HepG2 (cell line): ENCODE results near the gene BLOC1S2. TPM values are rescaled to one million over a fixed set of nuclear protein-coding genes. Genes with fewer than 3 reads are reported as not detected.
A peak's percentile ranks its signal among the peaks of the same experiment; 100 is the strongest.

Experiments
- HIVEP1 ChIP-seq: sonication (generic); formaldehyde crosslinking; IDR thresholded peaks from 2 replicates; pipeline ENCODE4 v1.4.0; 2020; ENCODE audit warnings: mild to moderate bottlenecking, missing genetic modification reagents
- MIER3 ChIP-seq: IDR thresholded peaks from 2 replicates; pipeline ENCODE4 v1.6.1; 2016; ENCODE audit warnings: missing compliant biosample characterization, borderline replicate concordance
- MTF1 ChIP-seq: sonication (generic); formaldehyde crosslinking; IDR thresholded peaks from 2 replicates; pipeline ENCODE4 v1.5.0; 2020; ENCODE audit warnings: missing genetic modification reagents
- PAX8 ChIP-seq: sonication (generic); formaldehyde crosslinking; IDR thresholded peaks from 2 replicates; pipeline ENCODE4 v1.8.0; 2022; ENCODE audit warnings: mild to moderate bottlenecking, missing genetic modification reagents, borderline replicate concordance
- RBAK ChIP-seq: sonication (generic); formaldehyde crosslinking; IDR thresholded peaks from 2 replicates; pipeline ENCODE4 v1.5.1; 2020; ENCODE audit warnings: mild to moderate bottlenecking, missing genetic modification reagents
- REL ChIP-seq: sonication (generic); formaldehyde crosslinking; conservative IDR thresholded peaks from 2 replicates; pipeline ENCODE4 v1.8.0; 2022; ENCODE audit warnings: mild to moderate bottlenecking, missing genetic modification reagents, moderate library complexity
- SYNCRIP ChIP-seq: fragments of 200-400 bp; formaldehyde crosslinking; IDR thresholded peaks from 2 replicates; pipeline ENCODE4 v1.6.1; 2018; ENCODE audit warnings: mild to moderate bottlenecking, low read depth, low read length; ENCODE audit not compliant: insufficient read depth
- ZBTB3 ChIP-seq: sonication (generic); formaldehyde crosslinking; IDR thresholded peaks from 2 replicates; pipeline ENCODE4 v1.4.0; 2020; ENCODE audit warnings: low read depth, mild to moderate bottlenecking, moderate library complexity, missing genetic modification reagents, borderline replicate concordance
- ZNF484 ChIP-seq: sonication (generic); formaldehyde crosslinking; IDR thresholded peaks from 2 replicates; pipeline ENCODE4 v1.5.1; 2020; ENCODE audit warnings: mild to moderate bottlenecking, low read depth, missing genetic modification reagents, borderline replicate concordance
- ZNF563 ChIP-seq: sonication (generic); formaldehyde crosslinking; IDR thresholded peaks from 2 replicates; pipeline ENCODE4 v1.8.0; 2022; ENCODE audit warnings: mild to moderate bottlenecking, moderate library complexity, missing genetic modification reagents
- ZNF773 ChIP-seq: sonication (generic); formaldehyde crosslinking; IDR thresholded peaks from 2 replicates; pipeline ENCODE4 v1.4.0; 2020; ENCODE audit warnings: missing genetic modification reagents, borderline replicate concordance
- ZSCAN30 ChIP-seq: sonication (generic); formaldehyde crosslinking; IDR thresholded peaks from 2 replicates; pipeline ENCODE4 v1.5.0; 2020; ENCODE audit warnings: mild to moderate bottlenecking, missing genetic modification reagents
- polyA plus RNA-seq, 8 experiments: library from polyadenylated mRNA; depleted of rRNA in 3 of 8; stranded (reverse) in 7 of 8; unstranded in 1 of 8; fragments of >200 nt; fragmentation: Illumina TruSeq in 4 of 8; extraction: Trizol in 4 of 8; gene quantifications; 2 replicates each; pipeline versions ENCODE4 v1.2.1 to v1.2.3, GENCODE V29; 2011 to 2016; ENCODE audit warnings: low read depth in 4 of 8, missing spikeins in 1 of 8, mixed read lengths in 1 of 8; ENCODE audit not compliant: insufficient read depth in 1 of 8
- total RNA-seq, 5 experiments: library from RNA; depleted of rRNA; stranded (reverse); fragments of >200 nt; fragmentation: Illumina TruSeq; extraction: Trizol; gene quantifications; 2 replicates each; pipeline ENCODE4 v1.2.3, GENCODE V29; 2016; ENCODE audit warnings: low read depth in 1 of 5
- TF ChIP-seq, protein P1 (sequence below): sonication (generic); formaldehyde crosslinking; IDR thresholded peaks from 2 replicates; pipeline ENCODE4; 2020; ENCODE audit warnings: missing genetic modification reagents, mild to moderate bottlenecking, borderline replicate concordance
- TF ChIP-seq, protein P2 (sequence below): sonication (generic); formaldehyde crosslinking; conservative IDR thresholded peaks from 2 replicates; pipeline ENCODE4 v1.4.0; 2020; ENCODE audit warnings: mild to moderate bottlenecking, missing genetic modification reagents, moderate library complexity
- TF ChIP-seq, protein P3 (sequence below): sonication (generic); formaldehyde crosslinking; IDR thresholded peaks from 2 replicates; pipeline ENCODE4 v1.8.0; 2023; ENCODE audit warnings: mild to moderate bottlenecking, missing genetic modification reagents
- TF ChIP-seq, protein P4 (sequence below): IDR thresholded peaks from 2 replicates; pipeline ENCODE4 v1.6.1; 2016; ENCODE audit warnings: missing genetic modification reagents, missing compliant biosample characterization
- TF ChIP-seq, protein P5 (sequence below): sonication (generic); formaldehyde crosslinking; conservative IDR thresholded peaks from 2 replicates; pipeline ENCODE4 v1.5.0; 2020; ENCODE audit warnings: missing genetic modification reagents

The BLOC1S2 gene
- total and polyA plus RNA-seq, 2 of the 13 experiments (the other 11 are each of a cell fraction or from before 2014, with no cell fraction given): 22.3 to 64.4 TPM

DNA sequence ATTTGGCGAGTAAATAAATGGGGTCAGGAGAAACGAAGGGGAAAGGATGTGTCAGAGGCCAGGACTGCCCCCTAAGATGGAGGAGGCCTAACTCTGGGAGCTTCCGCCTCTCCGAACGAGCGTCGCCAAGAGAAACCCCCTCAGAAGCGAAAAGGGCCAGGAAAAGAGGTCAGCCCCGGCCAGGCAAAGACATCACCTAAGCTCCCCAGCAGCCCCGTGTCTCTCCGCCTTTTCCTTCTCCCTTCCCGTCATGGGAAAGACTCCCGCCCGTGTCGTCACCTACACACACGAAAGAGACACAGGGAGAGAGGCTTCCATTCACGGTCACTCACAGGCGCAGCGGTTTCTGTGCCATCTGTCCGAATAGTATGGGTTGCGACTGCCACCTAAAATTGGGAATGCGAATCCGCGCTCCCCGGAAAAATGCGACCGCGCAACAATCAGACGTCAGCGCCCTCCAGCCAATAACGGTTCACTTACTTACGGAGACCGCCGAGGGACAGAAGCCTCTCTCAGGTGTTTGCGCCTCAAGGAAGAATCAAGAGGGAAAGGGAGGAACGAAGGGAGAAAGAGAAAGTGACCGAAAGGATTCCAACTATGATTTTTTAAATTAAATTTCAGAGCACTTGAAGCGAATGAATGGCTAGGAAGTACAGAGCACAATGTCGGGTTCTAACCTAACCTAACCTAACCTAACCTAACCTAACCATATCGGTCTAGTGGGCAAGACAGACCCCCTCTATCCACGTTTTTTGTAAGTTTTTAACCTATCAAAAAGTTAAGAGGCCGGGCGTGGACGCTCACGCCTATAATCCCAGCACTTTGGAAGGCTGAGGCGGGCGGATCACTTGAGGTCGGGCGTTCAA lies 19.0 kb downstream of the BLOC1S2 start, which contains the start of gene CWF19L1 (continued):
- TF ChIP-seq, protein P1, sequence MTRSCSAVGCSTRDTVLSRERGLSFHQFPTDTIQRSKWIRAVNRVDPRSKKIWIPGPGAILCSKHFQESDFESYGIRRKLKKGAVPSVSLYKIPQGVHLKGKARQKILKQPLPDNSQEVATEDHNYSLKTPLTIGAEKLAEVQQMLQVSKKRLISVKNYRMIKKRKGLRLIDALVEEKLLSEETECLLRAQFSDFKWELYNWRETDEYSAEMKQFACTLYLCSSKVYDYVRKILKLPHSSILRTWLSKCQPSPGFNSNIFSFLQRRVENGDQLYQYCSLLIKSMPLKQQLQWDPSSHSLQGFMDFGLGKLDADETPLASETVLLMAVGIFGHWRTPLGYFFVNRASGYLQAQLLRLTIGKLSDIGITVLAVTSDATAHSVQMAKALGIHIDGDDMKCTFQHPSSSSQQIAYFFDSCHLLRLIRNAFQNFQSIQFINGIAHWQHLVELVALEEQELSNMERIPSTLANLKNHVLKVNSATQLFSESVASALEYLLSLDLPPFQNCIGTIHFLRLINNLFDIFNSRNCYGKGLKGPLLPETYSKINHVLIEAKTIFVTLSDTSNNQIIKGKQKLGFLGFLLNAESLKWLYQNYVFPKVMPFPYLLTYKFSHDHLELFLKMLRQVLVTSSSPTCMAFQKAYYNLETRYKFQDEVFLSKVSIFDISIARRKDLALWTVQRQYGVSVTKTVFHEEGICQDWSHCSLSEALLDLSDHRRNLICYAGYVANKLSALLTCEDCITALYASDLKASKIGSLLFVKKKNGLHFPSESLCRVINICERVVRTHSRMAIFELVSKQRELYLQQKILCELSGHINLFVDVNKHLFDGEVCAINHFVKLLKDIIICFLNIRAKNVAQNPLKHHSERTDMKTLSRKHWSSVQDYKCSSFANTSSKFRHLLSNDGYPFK (CRISPR knock-in tag): peak; percentile 68; the same call in 1 of the 2 replicates
- TF ChIP-seq, protein P2, sequence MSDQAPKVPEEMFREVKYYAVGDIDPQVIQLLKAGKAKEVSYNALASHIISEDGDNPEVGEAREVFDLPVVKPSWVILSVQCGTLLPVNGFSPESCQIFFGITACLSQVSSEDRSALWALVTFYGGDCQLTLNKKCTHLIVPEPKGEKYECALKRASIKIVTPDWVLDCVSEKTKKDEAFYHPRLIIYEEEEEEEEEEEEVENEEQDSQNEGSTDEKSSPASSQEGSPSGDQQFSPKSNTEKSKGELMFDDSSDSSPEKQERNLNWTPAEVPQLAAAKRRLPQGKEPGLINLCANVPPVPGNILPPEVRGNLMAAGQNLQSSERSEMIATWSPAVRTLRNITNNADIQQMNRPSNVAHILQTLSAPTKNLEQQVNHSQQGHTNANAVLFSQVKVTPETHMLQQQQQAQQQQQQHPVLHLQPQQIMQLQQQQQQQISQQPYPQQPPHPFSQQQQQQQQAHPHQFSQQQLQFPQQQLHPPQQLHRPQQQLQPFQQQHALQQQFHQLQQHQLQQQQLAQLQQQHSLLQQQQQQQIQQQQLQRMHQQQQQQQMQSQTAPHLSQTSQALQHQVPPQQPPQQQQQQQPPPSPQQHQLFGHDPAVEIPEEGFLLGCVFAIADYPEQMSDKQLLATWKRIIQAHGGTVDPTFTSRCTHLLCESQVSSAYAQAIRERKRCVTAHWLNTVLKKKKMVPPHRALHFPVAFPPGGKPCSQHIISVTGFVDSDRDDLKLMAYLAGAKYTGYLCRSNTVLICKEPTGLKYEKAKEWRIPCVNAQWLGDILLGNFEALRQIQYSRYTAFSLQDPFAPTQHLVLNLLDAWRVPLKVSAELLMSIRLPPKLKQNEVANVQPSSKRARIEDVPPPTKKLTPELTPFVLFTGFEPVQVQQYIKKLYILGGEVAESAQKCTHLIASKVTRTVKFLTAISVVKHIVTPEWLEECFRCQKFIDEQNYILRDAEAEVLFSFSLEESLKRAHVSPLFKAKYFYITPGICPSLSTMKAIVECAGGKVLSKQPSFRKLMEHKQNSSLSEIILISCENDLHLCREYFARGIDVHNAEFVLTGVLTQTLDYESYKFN (CRISPR knock-in tag): no peak; the same call in 1 of the 2 replicates
- no peak for TF ChIP-seq HIVEP1 (CRISPR knock-in tag)
- no peak for TF ChIP-seq PAX8 (CRISPR knock-in tag)
- TF ChIP-seq ZNF563 (CRISPR knock-in tag): 0 out of 2 replicates have a peak, but pooled peaks have one; percentile 22
- TF ChIP-seq SYNCRIP: no peak
- TF ChIP-seq MIER3 (CRISPR knock-in tag): peak; percentile 50; the same call in 1 of the 2 replicates
- TF ChIP-seq, protein P3, sequence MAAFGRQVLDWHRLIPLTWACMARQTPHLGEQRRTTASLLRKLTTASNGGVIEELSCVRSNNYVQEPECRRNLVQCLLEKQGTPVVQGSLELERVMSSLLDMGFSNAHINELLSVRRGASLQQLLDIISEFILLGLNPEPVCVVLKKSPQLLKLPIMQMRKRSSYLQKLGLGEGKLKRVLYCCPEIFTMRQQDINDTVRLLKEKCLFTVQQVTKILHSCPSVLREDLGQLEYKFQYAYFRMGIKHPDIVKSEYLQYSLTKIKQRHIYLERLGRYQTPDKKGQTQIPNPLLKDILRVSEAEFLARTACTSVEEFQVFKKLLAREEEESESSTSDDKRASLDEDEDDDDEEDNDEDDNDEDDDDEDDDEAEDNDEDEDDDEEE: no peak; the same call in 1 of the 2 replicates
- TF ChIP-seq RBAK: no peak
- TF ChIP-seq, protein P4, sequence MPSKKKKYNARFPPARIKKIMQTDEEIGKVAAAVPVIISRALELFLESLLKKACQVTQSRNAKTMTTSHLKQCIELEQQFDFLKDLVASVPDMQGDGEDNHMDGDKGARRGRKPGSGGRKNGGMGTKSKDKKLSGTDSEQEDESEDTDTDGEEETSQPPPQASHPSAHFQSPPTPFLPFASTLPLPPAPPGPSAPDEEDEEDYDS (CRISPR knock-in tag): peak; percentile 55; the same call in 1 of the 2 replicates
- TF ChIP-seq MTF1: no peak
- TF ChIP-seq, protein P5, sequence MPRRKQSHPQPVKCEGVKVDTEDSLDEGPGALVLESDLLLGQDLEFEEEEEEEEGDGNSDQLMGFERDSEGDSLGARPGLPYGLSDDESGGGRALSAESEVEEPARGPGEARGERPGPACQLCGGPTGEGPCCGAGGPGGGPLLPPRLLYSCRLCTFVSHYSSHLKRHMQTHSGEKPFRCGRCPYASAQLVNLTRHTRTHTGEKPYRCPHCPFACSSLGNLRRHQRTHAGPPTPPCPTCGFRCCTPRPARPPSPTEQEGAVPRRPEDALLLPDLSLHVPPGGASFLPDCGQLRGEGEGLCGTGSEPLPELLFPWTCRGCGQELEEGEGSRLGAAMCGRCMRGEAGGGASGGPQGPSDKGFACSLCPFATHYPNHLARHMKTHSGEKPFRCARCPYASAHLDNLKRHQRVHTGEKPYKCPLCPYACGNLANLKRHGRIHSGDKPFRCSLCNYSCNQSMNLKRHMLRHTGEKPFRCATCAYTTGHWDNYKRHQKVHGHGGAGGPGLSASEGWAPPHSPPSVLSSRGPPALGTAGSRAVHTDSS (CRISPR knock-in tag): no peak
- TF ChIP-seq ZSCAN30 (CRISPR knock-in tag): no peak
- TF ChIP-seq ZBTB3: no peak
- TF ChIP-seq ZNF773 (CRISPR knock-in tag): no peak
- TF ChIP-seq REL (CRISPR knock-in tag): no peak; the same call in 1 of the 2 replicates
- no peak for TF ChIP-seq ZNF484 (CRISPR knock-in tag)
